COLO668 (cell line): ENCODE measurements around the gene LRRC75A.
"Not testable (repeated sequence)": the region's sequence is repeated elsewhere in the genome, so short reads cannot be mapped to it uniquely, and the experiment has no call there.

Experiments used
- DNase-seq: peaks from one replicate; lab custom pipeline; 2025; ENCODE audit not compliant: unreplicated experiment; lab: John Stamatoyannopoulos, UW

Gene LRRC75A

GRCh38 chr17:16491703-16492612 lies at the start of gene LRRC75A:
TSS of gene LRRC75A (minus strand) at chr17:16492193. CDS start at chr17:16491990, 203 bp downstream.
- DNase-seq: peak; percentile 59

- no peak for DNase-seq
Observed at GRCh38 chr17:16537130-16537458, 45.1 kb upstream of the LRRC75A start.

- no peak for DNase-seq
Observed at GRCh38 chr17:16534236-16534635, 42.2 kb upstream of the LRRC75A start.

- no peak for DNase-seq
Observed at GRCh38 chr17:16529906-16530305, 37.9 kb upstream of the LRRC75A start.

- DNase-seq: no peak
Observed at GRCh38 chr17:16527298-16527697, 35.3 kb upstream of the LRRC75A start.

GRCh38 chr17:16525556-16525955 lies 33.6 kb upstream of the LRRC75A start:
- not testable (repeated sequence) for DNase-seq

- peak; percentile 57 for DNase-seq
Observed at GRCh38 chr17:16521070-16521727, 29.2 kb upstream of the LRRC75A start.

GRCh38 chr17:16519021-16519420 lies 27.0 kb upstream of the LRRC75A start:
- no peak for DNase-seq

GRCh38 chr17:16517477-16517876 lies 25.5 kb upstream of the LRRC75A start:
- no peak for DNase-seq

- DNase-seq: no peak
Observed at GRCh38 chr17:16516594-16517051, 24.6 kb upstream of the LRRC75A start.

- no peak for DNase-seq
Observed at GRCh38 chr17:16515933-16516332, 23.9 kb upstream of the LRRC75A start.

GRCh38 chr17:16513873-16514272 lies 21.9 kb upstream of the LRRC75A start:
- DNase-seq: no peak

- DNase-seq: no peak
Observed at GRCh38 chr17:16512011-16512410, 20.0 kb upstream of the LRRC75A start.

- DNase-seq: no peak
Observed at GRCh38 chr17:16511593-16511992, 19.6 kb upstream of the LRRC75A start.

- DNase-seq: no peak
Observed at GRCh38 chr17:16507918-16508533, 16.0 kb upstream of the LRRC75A start.

GRCh38 chr17:16506188-16506587 lies 14.2 kb upstream of the LRRC75A start:
- no peak for DNase-seq

GRCh38 chr17:16504984-16505383 lies 13.0 kb upstream of the LRRC75A start:
- no peak for DNase-seq

- no peak for DNase-seq
Observed at GRCh38 chr17:16496820-16497489, 5.0 kb upstream of the LRRC75A start.

- no peak for DNase-seq
Observed at GRCh38 chr17:16495980-16496819, 4.2 kb upstream of the LRRC75A start.

- DNase-seq: no peak
Observed at GRCh38 chr17:16495561-16495960, 3.6 kb upstream of the LRRC75A start.
